Germinal center (tissue), 1 donor: ENCODE data around the gene ETS2.

Experiments used
- DNase-seq: peaks from one replicate; pipeline ENCODE4 v3.0.0; 2012; ENCODE audit warnings: mixed read lengths, low spot score

The ETS2 gene

DNA sequence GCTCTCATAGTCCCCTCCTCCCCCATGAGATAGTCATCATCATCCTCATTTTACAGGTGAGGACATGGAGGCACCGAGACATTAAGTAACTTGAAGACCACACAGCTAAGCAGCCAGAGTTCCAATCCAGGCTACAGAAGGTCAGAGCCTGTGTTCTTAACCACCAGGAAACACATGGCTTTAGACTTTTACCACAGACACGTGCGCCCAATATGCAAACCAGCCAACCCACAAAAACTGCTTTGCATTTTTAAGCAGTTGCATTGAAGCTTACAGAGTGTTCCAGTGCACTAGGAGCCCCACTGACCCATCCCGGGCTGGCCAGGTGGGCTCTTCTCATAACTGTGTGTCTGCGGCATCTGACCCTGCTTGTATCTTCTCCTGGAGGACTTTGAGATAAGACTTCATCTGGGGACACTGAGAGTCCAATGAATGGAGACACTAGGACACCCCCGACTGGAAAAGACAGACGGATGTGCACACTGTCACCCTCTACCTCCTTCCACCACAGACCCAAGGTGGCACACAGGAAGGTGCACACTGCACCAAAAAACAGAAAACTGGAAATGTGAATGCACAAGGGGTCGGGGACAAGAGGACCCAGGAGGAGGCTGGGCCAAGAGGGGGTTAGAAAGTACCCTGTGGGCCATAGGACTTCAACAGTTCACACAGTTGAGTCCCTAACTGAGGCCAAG, 56.4 kb downstream of the ETS2 start:
- DNase-seq = peak; percentile 67

GRCh38 chr21:38863291-38863690, 57.6 kb downstream of the ETS2 start:
- no peak for DNase-seq

DNA sequence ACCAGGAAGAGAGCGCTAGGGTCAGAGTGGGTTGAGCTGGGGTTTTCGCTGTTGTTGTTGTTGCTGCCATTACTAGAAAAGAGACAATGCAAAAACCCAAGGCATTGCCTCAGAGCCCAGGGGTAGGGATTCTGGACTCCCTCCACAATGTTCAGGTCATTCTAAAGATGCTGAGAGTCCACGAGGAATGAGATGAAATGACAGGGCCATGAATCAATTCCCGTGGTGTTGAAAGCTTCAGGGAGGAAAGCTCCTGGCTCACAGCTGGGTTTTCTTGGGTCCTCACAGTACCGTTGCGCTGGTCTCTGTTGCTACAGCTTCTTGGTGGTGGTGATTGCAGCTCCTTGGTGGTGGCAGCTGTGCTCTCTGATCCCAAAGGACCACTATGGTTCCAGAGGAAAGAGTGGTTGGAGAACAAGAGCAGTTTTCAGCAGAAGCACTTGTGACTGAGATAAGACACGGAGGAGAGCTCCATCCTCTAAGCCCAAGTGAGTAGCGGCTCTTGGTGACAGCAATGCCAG, 58.2 kb downstream of the ETS2 start:
- no peak for DNase-seq

- no peak for DNase-seq
Measured at GRCh38 chr21:38864964-38865363, 59.2 kb downstream of the ETS2 start.

DNA sequence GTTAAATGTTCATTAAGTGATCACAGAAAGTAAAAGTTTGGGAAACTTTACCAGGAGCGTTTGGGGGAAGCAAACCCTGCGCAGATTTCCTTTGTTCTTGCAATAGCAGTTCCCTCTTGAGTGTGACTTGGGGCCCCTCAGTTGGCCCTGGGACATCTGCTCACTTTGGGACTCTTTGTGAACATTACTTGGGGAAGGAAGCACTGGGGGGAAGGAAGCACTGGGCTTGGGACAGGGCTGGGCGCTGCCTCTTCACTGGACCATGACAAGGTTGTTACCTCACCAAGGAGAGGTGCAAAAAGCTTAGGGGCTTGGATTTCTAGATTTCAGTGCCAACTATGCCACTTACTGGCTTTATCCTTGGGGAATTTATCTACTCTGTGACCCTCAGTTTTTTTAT, 63.5 kb downstream of the ETS2 start:
- no peak for DNase-seq

- no peak for DNase-seq
Measured at GRCh38 chr21:38869946-38870345, 64.2 kb downstream of the ETS2 start.
